ENCODE results near the gene LAMA4.

LAMA4 gene

GRCh38 chr6:112257178-112257855 lies 3.0 kb upstream of the LAMA4 start:
- TF ChIP-seq USF1 (IDR thresholded peaks at IDR 0.05): no peak

- no peak for TF ChIP-seq TCF12 (IDR thresholded peaks at IDR 0.05; ENCODE audit: low read depth)
- TF ChIP-seq TAF1 (IDR thresholded peaks at IDR 0.05; ENCODE audit: low read depth): no peak
- no peak for TF ChIP-seq EGR1 (IDR thresholded peaks at IDR 0.05)
- TF ChIP-seq CREB1 (IDR thresholded peaks at IDR 0.05; ENCODE audit: low read depth): no peak
- TF ChIP-seq CEBPB (IDR thresholded peaks at IDR 0.05): no peak
- no peak for TF ChIP-seq RAD21 (IDR thresholded peaks at IDR 0.05; ENCODE audit: low read depth)
- no peak for TF ChIP-seq TEAD4 (IDR thresholded peaks at IDR 0.05)
- no peak for TF ChIP-seq REST (IDR thresholded peaks at IDR 0.05; ENCODE audit: low read depth)
Observed at GRCh38 chr6:112254921-112255320, 554 bp upstream of the LAMA4 start.

- TF ChIP-seq NFIC (IDR thresholded peaks at IDR 0.05) (no peak), CEBPB (IDR thresholded peaks at IDR 0.05) (no peak), TEAD4 (IDR thresholded peaks at IDR 0.05) (no peak), TCF12 (IDR thresholded peaks at IDR 0.05; ENCODE audit: low read depth) (no peak), REST (IDR thresholded peaks at IDR 0.05; ENCODE audit: low read depth) (no peak), RAD21 (IDR thresholded peaks at IDR 0.05; ENCODE audit: low read depth) (no peak), EP300 (IDR thresholded peaks at IDR 0.05; ENCODE audit: borderline replicate concordance) (no peak), ZBTB7A (IDR thresholded peaks at IDR 0.05; ENCODE audit: low read depth) (no peak), CREB1 (IDR thresholded peaks at IDR 0.05; ENCODE audit: low read depth) (no peak), FOXM1 (IDR thresholded peaks at IDR 0.05; ENCODE audit: borderline replicate concordance, low read depth) (no peak)
Observed at GRCh38 chr6:112253498-112253840, 898 bp downstream of the LAMA4 start.

- TF ChIP-seq YY1 (IDR thresholded peaks at IDR 0.05; ENCODE audit: low read depth) (no peak), ZBTB7A (IDR thresholded peaks at IDR 0.05; ENCODE audit: low read depth) (no peak), EP300 (IDR thresholded peaks at IDR 0.05; ENCODE audit: borderline replicate concordance) (no peak)
Observed at GRCh38 chr6:112252571-112253497, 1.5 kb downstream of the LAMA4 start.

GRCh38 chr6:112251171-112251875 lies 3.0 kb downstream of the LAMA4 start:
- TF ChIP-seq ZBTB7A (IDR thresholded peaks at IDR 0.05; ENCODE audit: low read depth) (no peak), EP300 (IDR thresholded peaks at IDR 0.05; ENCODE audit: borderline replicate concordance) (no peak), EGR1 (IDR thresholded peaks at IDR 0.05) (no peak), NFIC (IDR thresholded peaks at IDR 0.05) (no peak), TEAD4 (IDR thresholded peaks at IDR 0.05) (no peak), FOXM1 (IDR thresholded peaks at IDR 0.05; ENCODE audit: borderline replicate concordance, low read depth) (no peak), CREB1 (IDR thresholded peaks at IDR 0.05; ENCODE audit: low read depth) (no peak), CEBPB (IDR thresholded peaks at IDR 0.05) (no peak), REST (IDR thresholded peaks at IDR 0.05; ENCODE audit: low read depth) (no peak)
